KOPT-K1 (cell line): Measurements from ENCODE around the gene ELOVL4.

Source experiments
- H3K27ac ChIP-seq: fragments of 200-600 bp; sonication (generic); 2 replicates; pipeline ENCODE4 v1.5.1; 2016; ENCODE audit warnings: antibody characterized with exemption, mild to moderate bottlenecking, low read depth, low read length; ENCODE audit not compliant: poor library complexity, severe bottlenecking
- H3K36me3 ChIP-seq: fragments of 200-600 bp; sonication (generic); 2 replicates; pipeline ENCODE4 v1.5.1; 2017; ENCODE audit warnings: antibody characterized with exemption, mild to moderate bottlenecking, low read length, moderate library complexity; ENCODE audit not compliant: insufficient read depth
- H3K9me3 ChIP-seq: fragments of 200-600 bp; sonication (generic); 2 replicates; pipeline ENCODE4 v1.5.1; 2017; ENCODE audit warnings: antibody characterized with exemption, low read length, mild to moderate bottlenecking; ENCODE audit not compliant: insufficient read depth, poor library complexity, severe bottlenecking

Gene ELOVL4

GRCh38 chr6:79947191-79948186, at the start of gene ELOVL4:
Gene ELOVL4 (minus strand): TSS chr6:79947553. CDS start chr6:79947279, 274 bp downstream.
- peak within 1 kb of the TSS; percentile 65 for H3K27ac ChIP-seq

DNA sequence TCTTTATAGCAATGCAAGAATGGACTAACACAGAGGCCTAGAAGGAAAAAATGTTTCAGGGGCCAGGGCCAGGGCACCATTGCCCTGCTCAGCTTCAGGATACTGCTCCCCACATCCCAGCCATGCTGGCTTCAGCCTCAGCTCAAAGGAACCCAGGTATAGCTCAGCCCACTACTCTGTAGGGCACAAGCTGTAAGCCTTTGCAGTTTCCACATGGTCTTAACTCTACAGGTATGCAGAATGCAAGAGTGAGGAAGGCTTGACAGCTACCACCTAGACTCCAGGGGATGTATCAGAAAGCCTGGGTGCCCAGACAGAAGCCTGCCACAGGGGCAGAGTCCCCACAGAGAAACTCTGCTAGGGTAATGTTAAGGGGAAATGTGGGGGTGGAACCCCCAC, 46.6 kb upstream of the ELOVL4 start:
- no peaks in the 10 kb centered on the region for H3K36me3 ChIP-seq
- H3K9me3 ChIP-seq = no peaks in the 10 kb centered on the region
- no peak overlapping the region for H3K27ac ChIP-seq

More at GRCh38 chr6:79947191-79948186, at the start of gene ELOVL4:
- no peaks in the 10 kb centered on the region for H3K9me3 ChIP-seq
- H3K36me3 ChIP-seq = no peaks in the 10 kb centered on the region

DNA sequence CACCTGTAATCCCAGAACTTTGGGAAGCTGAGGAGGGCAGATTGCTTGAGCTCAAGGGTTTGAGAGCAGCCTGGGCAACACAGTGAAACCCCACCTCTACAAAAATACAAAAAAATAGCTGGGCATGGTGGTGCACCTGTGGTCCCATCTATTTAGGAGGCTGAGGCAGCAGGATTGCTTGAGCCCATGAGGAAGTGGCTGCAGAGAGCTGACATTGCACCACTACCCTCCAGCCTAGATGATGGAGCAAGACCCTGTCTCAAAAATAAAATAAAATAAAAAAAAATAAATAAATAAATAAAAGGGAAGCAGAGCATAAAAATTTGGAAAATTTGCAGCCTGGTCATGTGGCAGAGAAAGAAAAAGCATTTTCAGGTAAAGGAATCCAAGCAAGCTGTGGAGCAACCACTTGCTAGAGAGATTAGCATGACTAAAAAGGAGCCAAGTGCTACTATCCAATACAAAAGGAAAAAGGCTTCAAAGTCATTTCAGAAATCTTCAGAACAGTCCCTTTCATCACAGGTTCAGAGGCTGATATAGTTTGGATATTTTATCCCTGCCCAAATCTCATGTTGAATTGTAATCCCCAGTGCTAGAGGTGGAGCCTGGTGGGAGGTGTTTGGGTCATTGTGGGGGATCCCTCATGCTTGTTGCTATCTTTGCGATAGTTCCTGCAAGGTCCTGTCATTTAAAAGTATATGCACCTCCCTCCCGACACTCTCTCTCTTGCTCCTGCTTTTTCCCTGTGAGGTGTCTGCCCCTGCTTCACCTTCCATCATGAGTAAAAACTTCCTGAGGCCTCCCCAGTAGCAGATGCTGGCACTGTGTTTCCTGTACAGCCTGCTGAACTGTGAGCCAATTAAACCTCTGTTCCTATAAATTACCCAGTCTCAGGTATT, 45.9 kb upstream of the ELOVL4 start:
- no peaks in the 10 kb centered on the region for H3K36me3 ChIP-seq
- no peaks in the 10 kb centered on the region for H3K9me3 ChIP-seq
- H3K27ac ChIP-seq = no peak overlapping the region

GRCh38 chr6:79989641-79990040, 42.3 kb upstream of the ELOVL4 start:
- Histone ChIP-seq H3K36me3 (no peaks in the 10 kb centered on the region), H3K9me3 (no peaks in the 10 kb centered on the region), H3K27ac (no peak overlapping the region)

GRCh38 chr6:79985128-79985527, 37.8 kb upstream of the ELOVL4 start:
- Histone ChIP-seq H3K27ac (peak overlapping the region; percentile 52), H3K36me3 (no peaks in the 10 kb centered on the region), H3K9me3 (no peaks in the 10 kb centered on the region)

DNA sequence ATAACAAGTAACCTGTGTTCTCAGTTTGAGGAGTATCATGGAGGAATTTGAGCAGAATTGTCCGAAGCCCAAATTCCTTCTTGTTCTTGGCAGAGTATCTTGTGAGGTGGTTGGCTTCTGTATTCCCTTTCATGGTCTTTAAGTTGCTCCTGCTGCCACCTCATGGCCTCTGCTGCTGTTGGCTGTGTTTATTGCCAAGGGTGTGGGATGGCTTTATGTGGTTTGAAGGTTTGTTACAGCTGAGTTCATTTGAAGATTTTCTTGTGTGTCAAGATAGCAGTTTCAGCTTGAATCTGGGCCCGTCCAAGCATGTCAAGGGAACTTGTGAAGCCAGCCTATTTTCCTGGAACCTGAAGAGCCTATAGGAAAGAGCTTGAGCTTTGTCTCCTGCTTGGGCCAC, 36.9 kb upstream of the ELOVL4 start:
- peak overlapping the region; percentile 52 for H3K27ac ChIP-seq

GRCh38 chr6:79981652-79982051, 34.3 kb upstream of the ELOVL4 start:
- no peak overlapping the region for H3K27ac ChIP-seq
- no peaks in the 10 kb centered on the region for H3K9me3 ChIP-seq
- no peaks in the 10 kb centered on the region for H3K36me3 ChIP-seq

More for the DNA sequence above, 36.9 kb upstream of the ELOVL4 start:
- no peaks in the 10 kb centered on the region for H3K9me3 ChIP-seq
- no peaks in the 10 kb centered on the region for H3K36me3 ChIP-seq

- no peaks in the 10 kb centered on the region for H3K36me3 ChIP-seq
- peaks cover 34% of the 10 kb centered on the region for H3K9me3 ChIP-seq
- H3K27ac ChIP-seq = no peak overlapping the region
Observed at GRCh38 chr6:79971193-79971592, 23.8 kb upstream of the ELOVL4 start.

GRCh38 chr6:79969784-79970183, 22.4 kb upstream of the ELOVL4 start:
- H3K9me3 ChIP-seq = peaks cover 35% of the 10 kb centered on the region
- no peak overlapping the region for H3K27ac ChIP-seq
- no peaks in the 10 kb centered on the region for H3K36me3 ChIP-seq

GRCh38 chr6:79967178-79967577, 19.8 kb upstream of the ELOVL4 start:
- Histone ChIP-seq H3K36me3 (no peaks in the 10 kb centered on the region), H3K9me3 (peaks cover 41% of the 10 kb centered on the region), H3K27ac (no peak overlapping the region)

DNA sequence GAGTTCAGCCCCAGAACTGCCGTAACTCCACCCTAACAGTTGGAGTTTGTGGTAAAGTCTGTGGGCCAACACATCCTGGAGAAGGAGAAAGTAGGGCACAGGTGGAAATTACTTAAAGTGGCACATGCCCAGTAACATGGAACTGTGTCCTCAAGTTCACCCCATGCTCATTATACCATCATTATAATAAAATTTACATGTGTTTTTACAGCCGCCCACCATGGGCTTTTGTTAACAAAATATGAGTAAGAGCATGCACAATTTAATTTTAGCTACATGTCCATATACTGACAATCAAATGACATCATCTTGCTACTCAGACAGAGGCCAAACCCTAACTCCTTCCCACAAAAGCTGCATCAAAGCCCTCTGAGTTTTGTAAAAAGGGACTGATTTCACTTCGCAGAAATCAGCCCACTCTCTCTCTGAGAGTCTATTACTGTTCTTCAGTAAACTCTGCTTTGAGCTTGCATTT, 17.3 kb upstream of the ELOVL4 start:
- H3K36me3 ChIP-seq = no peaks in the 10 kb centered on the region
- peaks cover 31% of the 10 kb centered on the region for H3K9me3 ChIP-seq
- H3K27ac ChIP-seq = peak overlapping the region; percentile 93

DNA sequence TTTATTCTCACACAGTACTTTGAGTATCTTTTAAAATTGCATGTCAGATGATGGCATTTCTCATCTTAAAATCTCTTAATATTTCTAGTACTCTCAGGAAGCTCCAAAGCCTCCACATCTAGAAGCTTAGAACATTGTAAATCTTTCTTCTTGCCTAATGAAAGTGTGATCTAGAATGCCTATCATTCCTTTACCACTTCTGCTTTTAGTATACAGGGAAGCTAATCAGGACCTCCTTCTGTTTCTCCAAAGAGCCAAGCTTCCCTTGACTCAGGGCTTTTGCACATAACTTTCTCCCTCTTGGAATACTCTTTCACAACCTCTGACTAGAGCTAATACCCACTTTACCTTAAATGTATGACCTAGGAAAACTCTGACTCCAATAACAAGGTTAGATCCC, 7.5 kb upstream of the ELOVL4 start:
- no peaks in the 10 kb centered on the region for H3K9me3 ChIP-seq
- no peaks in the 10 kb centered on the region for H3K36me3 ChIP-seq
- no peak overlapping the region for H3K27ac ChIP-seq

DNA sequence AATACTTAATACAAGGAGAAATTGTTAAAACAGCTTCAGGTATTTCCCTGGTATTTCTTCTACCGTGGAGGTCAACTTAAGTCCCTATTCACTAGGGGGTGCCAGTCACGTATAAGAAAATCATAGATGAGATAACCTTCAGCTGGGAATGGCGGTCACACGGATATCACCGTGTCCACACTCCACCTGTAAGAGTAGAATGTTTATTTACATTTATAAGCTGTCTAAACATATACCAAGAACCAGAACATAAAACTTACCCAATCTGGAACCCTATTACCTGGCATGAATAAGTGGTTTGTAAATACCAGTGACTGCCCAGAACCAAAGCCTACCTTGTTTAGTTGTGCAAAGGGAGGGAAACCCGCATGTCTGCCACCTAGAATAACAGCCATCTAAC, 1.9 kb upstream of the ELOVL4 start:
- no peaks in the 10 kb centered on the region for H3K36me3 ChIP-seq
- H3K27ac ChIP-seq = peak overlapping the region; percentile 57
- no peaks in the 10 kb centered on the region for H3K9me3 ChIP-seq

GRCh38 chr6:79946272-79947190, 822 bp downstream of the ELOVL4 start:
- H3K36me3 ChIP-seq = no peaks in the 10 kb centered on the region; the same call in 1 of the 2 replicates
- peak overlapping the region; percentile 65 for H3K27ac ChIP-seq
- H3K9me3 ChIP-seq = no peaks in the 10 kb centered on the region
